NCI-H526 (cell line): Measurements from ENCODE around the gene FRZB.
A peak's percentile ranks its signal among the peaks of the same experiment; 100 is the strongest.

Source experiments
- DNase-seq, 2 experiments: peaks; one replicate each; lab custom pipeline; 2025; lab: John Stamatoyannopoulos, UW

Gene FRZB

GRCh38 chr2:182834293-182834692 lies 32.1 kb downstream of the FRZB start:
- DNase-seq: no peak

- DNase-seq: no peak
Observed at GRCh38 chr2:182833084-182833854, 33.2 kb downstream of the FRZB start.

GRCh38 chr2:182831921-182832320 lies 34.5 kb downstream of the FRZB start:
- no peak for DNase-seq

GRCh38 chr2:182831101-182831500 lies 35.3 kb downstream of the FRZB start:
- DNase-seq: no peak

- no peak for DNase-seq
Observed at GRCh38 chr2:182827182-182827879, 39.1 kb downstream of the FRZB start.

- DNase-seq: no peak
Observed at GRCh38 chr2:182826496-182826895, 39.9 kb downstream of the FRZB start.

GRCh38 chr2:182826064-182826463 lies 40.4 kb downstream of the FRZB start:
- DNase-seq: peak in 1 of 2 experiments; percentile 10

GRCh38 chr2:182824767-182825158 lies 41.7 kb downstream of the FRZB start:
- DNase-seq: no peak

GRCh38 chr2:182824056-182824766 lies 42.2 kb downstream of the FRZB start:
- DNase-seq: no peak

GRCh38 chr2:182822733-182823132 lies 43.7 kb downstream of the FRZB start:
- no peak for DNase-seq

- no peak for DNase-seq
Observed at GRCh38 chr2:182821182-182821581, 45.3 kb downstream of the FRZB start.

- no peak for DNase-seq
Observed at GRCh38 chr2:182819412-182819811, 47.0 kb downstream of the FRZB start.

- DNase-seq: no peak
Observed at GRCh38 chr2:182818925-182819324, 47.5 kb downstream of the FRZB start.

- DNase-seq: no peak
Observed at GRCh38 chr2:182818501-182818900, 47.9 kb downstream of the FRZB start.

- DNase-seq: no peak
Observed at GRCh38 chr2:182817558-182817957, 48.9 kb downstream of the FRZB start.

- no peak for DNase-seq
Observed at GRCh38 chr2:182816866-182817265, 49.6 kb downstream of the FRZB start.

- DNase-seq: no peak
Observed at GRCh38 chr2:182814804-182815203, 51.6 kb downstream of the FRZB start.

- no peak for DNase-seq
Observed at GRCh38 chr2:182814380-182814779, 52.1 kb downstream of the FRZB start.

- DNase-seq: no peak
Observed at GRCh38 chr2:182810087-182810486, 56.4 kb downstream of the FRZB start.

- DNase-seq: no peak
Observed at GRCh38 chr2:182807319-182807718, 59.1 kb downstream of the FRZB start.

GRCh38 chr2:182804128-182804527 lies 62.3 kb downstream of the FRZB start:
- no peak for DNase-seq

- no peak for DNase-seq
Observed at GRCh38 chr2:182798736-182799135, 67.7 kb downstream of the FRZB start.

- no peak for DNase-seq
Observed at GRCh38 chr2:182792441-182792840, 74.0 kb downstream of the FRZB start.
